ACHN (cell line): Measurements from ENCODE around the gene ARFRP1.
"Not testable (repeated sequence)": the region's sequence is repeated elsewhere in the genome, so short reads cannot be mapped to it uniquely, and the experiment has no call there.

Experiments
- DNase-seq: peaks from one replicate; pipeline ENCODE4 v3.0.0-alpha.2; 2015
- in situ Hi-C: cut with HindIII; loops from 2 replicates; pipeline ENCODE4 v1.10.0; 2017; ENCODE audit warnings: low sequenced_read_pairs, low pct_ligation_motif_present, low pct_unique_long_range_greater_than_20kb

ARFRP1 gene

GRCh38 chr20:63686094-63686491 is 21.7 kb downstream of the ARFRP1 start:
- in situ Hi-C loops, result no loop called here
- no peak for DNase-seq

DNA sequence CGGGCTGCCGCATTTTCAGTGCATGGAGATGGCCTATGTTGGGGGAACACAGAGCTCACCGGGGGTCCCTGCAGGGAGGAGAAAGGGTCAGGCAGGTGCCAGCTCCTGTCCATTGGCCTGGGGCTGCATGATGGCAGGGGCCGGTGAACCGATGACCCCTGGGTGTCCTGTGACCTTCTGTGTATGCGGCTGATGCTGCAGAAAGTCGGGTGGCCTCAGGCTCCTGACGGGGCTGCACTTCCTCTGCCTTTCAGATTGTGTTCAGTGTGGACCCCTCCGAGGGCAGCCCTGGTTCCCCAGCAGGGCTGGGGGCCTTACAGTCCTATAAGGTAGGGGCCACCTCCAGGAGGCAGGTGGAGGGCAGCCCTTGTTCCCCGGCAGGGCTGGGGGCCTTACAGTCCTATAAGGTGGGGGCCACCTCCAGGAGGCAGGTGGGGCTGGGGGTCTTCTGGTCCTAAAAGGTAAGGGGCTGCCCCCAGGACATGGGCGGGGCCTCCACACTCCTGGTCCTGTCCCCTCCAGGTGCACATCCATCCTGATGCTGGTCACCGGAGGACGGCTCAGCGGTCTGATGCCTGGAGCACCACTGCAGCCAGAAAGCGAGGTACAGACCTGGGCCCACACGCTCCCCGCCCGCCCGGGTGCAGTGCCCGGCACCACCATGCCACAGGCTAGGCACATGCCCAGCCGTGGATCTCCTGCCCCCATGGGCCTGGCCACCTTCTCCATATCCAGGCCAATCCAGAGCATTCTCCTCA is 22.3 kb downstream of the ARFRP1 start:
- in situ Hi-C loops, result no loop called here
- DNase-seq, result no peak

DNA sequence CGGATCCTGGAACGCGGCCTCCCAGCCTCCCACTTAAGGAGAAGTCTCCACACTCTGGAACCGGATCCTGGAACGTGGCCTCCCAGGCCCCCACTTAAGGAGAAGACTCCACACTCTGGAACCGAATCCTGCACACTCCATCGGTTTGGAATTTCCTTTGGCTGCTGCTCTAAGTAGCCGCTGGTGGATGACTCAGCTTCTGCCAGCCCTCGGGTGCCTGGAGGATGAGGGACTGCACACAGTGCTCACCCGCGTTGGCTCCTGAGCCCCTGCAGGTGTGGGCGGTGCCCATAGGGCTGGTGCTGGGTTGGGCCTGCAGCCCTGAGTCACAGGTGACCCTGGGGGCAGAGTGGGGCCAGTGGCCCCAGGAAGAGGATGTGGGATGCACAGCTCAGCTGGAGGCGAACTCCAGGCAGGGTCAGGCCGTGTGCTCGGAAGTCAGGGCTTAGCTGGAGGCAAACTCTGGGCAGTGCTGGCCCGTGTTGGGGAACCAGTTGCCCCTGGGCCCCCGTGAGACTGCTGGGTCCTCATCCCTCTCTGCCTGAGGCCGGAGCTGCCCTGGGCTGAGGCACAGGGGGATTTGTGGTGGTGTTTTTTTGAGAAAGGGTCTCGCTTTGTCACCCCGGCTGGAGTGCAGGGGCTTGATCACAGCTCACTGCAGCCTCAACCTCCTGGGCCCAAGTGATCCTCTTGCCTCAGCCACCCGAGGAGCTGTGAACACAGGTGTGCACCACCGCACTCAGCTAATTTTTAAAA is 25.2 kb downstream of the ARFRP1 start:
- in situ Hi-C loops, result no loop called here
- DNase-seq, result peak; percentile 98

DNA sequence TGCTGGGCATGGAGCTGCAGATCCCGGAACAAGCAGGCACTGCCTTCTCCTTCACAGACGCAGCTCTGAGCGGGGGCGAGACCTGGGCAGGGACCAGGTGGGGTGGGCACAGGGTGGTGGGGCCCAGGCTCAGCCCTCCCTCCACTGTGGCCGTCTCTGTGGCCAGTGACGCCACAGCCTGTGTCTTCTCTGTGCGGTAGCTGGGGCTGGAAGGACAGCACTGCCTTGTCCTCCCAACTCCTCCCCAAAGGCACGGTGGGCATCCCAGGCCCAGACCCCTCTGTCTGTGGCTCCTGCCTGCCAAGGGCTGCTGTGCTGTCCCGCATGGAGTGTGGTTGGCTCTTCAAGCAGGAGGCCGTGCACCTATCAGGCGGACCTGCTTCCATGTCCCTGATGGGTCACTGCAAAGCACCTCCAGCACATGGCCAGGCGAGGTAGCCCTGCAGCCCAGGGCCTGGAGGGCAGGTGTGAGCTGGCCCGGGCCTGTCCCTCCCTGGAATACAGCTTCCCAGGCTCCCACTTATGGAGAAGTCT is 26.1 kb downstream of the ARFRP1 start:
- no peak for DNase-seq
- in situ Hi-C loops, result no loop called here

DNA sequence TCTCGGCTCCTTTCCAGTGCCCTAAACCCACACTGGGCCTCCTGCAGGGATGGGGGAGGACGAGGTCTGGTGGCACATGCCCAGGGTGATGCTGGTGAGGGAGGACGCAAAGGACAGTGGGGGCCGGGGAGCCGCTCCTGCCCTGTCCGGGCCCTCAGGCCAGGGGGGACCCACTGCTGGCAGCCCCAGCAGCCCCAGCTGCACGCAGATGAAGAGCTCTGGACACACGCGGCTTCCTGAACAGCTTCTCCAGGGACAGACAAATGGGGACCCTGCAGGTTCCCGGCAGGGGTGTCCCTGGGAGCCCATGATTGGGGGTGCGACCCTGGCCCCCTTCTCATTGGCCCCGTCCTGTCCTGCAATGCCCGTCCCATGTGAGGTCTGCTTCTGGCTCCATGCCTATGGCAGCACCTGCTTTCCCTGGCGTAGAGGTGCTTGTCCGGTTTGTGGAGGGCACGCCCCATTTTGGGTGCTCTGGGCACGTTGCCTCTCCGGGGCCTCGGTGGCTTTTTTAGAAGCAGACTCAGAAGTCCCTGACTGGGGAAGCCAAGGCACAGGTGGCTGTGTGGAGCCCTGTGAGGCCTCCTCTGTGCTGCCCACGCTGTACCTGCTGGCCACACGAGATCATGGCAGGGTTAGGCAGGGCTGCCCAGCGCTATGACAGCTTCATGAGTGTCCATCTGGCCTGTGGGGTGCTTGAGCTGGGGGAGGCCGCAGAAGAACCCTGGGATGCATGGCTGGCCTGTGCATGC is 26.7 kb downstream of the ARFRP1 start:
- in situ Hi-C loops, result no loop called here
- DNase-seq, result no peak

- in situ Hi-C loops, result no loop called here
- no peak for DNase-seq
Measured at GRCh38 chr20:63680427-63680826, 27.3 kb downstream of the ARFRP1 start.

DNA sequence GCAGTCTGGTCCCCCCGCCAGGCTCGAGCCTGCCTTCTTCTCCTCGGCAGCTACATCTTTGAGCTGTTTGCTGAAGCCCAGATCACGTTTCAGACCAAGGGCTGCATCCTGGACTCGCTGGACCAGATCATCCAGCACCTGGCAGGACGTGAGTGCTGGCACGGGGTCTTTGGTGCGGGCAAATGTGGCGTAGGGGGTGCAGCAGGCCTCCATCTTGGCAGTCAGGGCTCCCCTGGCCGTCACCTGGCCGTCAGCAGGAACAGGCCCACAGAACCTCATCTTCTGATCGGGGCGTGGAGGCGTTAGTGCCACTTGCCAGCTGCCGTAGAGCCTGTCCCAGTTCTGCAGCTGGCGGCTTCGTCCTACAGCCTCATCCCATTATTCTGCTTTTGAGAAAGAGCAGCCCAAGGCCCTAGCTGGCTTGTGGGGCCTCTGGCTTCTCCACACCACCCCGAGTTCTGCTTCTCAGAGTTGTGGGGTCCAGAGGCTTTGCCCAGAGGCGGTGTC is 27.9 kb downstream of the ARFRP1 start:
- in situ Hi-C loops, result no loop called here
- DNase-seq, result no peak

DNA sequence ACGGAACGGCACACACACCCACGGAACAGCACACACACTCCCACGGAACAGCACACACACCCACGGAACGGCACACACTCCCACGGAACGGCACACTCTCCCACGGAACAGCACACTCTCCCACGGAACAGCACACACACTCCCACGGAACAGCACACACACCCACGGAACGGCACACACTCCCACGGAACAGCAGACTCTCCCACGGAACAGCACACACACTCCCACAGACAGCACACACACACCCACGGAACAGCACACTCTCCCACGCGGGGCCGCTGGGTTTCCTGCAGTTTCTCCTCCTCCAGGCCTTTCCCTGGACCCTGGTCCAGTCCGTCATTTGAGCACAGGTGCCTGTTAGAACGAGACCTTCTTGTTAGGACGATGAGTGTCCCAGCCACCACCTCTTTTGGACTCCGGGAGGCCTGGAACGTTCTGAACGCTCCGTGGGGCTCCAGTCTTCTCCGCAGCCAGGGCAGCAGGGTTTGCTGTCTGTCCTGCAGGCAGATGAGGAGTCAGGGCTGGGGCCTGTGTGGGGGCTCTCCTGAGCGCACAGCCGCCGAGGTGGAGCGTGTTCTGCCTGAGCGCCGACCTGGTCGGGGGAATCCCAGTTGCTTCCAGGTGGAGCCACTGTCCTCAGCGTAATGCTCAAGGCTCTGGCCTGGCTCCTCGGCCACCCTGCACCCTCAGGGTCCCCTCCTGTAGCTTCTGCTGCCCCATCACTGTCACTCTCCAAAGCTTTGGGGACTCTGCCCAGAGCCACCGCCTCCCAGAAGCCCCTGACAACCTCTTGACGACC is 28.9 kb downstream of the ARFRP1 start:
- in situ Hi-C loops, result no loop called here
- DNase-seq, result no peak

GRCh38 chr20:63678071-63678470 is 29.7 kb downstream of the ARFRP1 start:
- DNase-seq, result no peak
- in situ Hi-C loops, result no loop called here

GRCh38 chr20:63675681-63676368 is 32.0 kb downstream of the ARFRP1 start:
- in situ Hi-C loops, result no loop called here
- DNase-seq, result no peak

GRCh38 chr20:63673951-63674350 is 33.8 kb downstream of the ARFRP1 start:
- DNase-seq, result no peak
- in situ Hi-C loops, result no loop called here

- no peak for DNase-seq
- in situ Hi-C loops, result no loop called here
Measured at GRCh38 chr20:63672666-63673065, 35.1 kb downstream of the ARFRP1 start.

DNA sequence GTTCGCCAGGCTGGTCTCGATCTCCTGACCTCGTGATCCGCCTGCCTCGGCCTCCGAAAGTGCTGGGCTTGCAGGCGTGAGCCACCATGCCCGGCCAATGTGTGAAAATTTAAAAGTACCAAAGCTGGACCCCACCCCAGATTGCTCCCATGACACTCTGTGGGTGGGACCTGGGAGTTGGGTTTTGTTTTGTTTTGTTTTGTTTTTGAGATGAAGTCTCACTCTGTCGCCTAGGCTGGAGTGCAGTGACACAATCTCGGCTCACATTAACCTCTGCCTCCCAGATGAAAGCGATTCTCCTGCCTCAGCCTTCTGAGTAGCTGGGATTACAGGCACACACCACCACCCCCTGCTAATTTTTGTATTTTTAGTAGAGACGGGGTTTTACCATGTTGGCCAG is 36.1 kb downstream of the ARFRP1 start:
- in situ Hi-C loops, result not testable (repeated sequence)

DNA sequence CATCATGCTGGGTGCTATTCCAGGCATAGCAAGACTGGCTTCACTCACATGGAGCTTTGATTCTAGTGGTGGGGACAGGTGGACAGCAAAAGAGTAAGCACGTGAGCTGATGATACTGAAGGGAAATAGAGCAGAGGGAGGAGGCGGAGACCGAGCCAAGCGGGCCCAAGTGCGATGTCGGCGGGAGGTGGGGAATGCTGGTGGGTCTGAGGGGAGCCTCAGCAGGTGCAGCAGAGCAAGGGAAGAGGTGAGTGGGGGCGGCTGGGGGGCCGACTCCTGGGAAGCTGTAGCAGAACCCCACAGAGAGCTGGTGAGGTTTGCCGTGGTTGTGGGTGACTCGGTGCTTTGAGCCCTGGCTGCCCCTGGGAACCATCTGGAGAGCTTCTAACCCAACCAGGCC is 39.4 kb downstream of the ARFRP1 start:
- DNase-seq, result no peak
- in situ Hi-C loops, result no loop called here

More for the DNA sequence above, 36.1 kb downstream of the ARFRP1 start:
- not testable (repeated sequence) for DNase-seq

- in situ Hi-C loops, result no loop called here
- DNase-seq, result no peak
Measured at GRCh38 chr20:63667858-63668257, 39.9 kb downstream of the ARFRP1 start.

DNA sequence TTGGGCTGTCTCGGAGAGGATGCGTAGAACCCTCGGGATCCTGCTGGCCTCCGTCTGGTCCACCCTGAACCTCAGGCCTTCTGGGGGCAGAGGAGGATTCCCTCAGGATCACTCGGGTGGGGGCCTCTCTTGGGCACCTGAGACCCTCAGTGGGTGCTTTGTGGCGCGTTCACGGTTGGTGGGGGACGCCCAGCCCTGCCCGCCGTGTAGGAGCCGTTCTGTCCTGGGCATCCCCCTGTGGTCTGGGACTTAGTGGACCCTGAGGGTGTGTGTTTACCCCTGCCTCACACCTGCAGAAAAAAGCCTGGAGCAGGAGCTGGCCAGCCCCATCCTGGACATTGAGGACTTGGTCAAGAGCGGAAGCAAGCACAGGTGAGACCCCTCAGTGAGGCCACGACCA is 42.1 kb downstream of the ARFRP1 start:
- no peak for DNase-seq
- in situ Hi-C loops, result no loop called here

- in situ Hi-C loops, result no loop called here
- DNase-seq, result no peak
Measured at GRCh38 chr20:63664861-63665594, 42.7 kb downstream of the ARFRP1 start.
